ENCODE measurements around the gene JAKMIP2. TPM values are rescaled to one million over a fixed set of nuclear protein-coding genes. Genes with fewer than 3 reads are reported as not detected.

Gene JAKMIP2
- total RNA-seq, 1 experiment from 2014 or later, result 6.4 TPM

- Histone ChIP-seq H3K79me1 (ENCODE audit: insufficient read depth, low read depth, low read length, poor library complexity, severe bottlenecking) (no peaks in the 10 kb centered on the region), H2AK5ac (ENCODE audit: insufficient read length, low read length) (no peak overlapping the region), H4K91ac (ENCODE audit: insufficient read length, low read depth, low read length) (no peak overlapping the region), H2AFZ (ENCODE audit: low read length) (no peak overlapping the region), H3K9me3 (ENCODE audit: control insufficient read depth, low read depth, low read length) (no peaks in the 10 kb centered on the region), H2BK20ac (ENCODE audit: low read depth, low read length, poor library complexity, severe bottlenecking) (no peak overlapping the region), H2BK120ac (ENCODE audit: low read depth, low read length, poor library complexity, severe bottlenecking) (no peak overlapping the region), H4K8ac (replicated peaks; ENCODE audit: insufficient read length, low read depth, low read length) (no peak overlapping the region), H3K4me1 (ENCODE audit: insufficient read depth, low read length) (no peaks in the 10 kb centered on the region), H3K23ac (ENCODE audit: insufficient read length, low read depth, low read length) (no peak overlapping the region), H3T11ph (ENCODE audit: low read length) (no peak overlapping the region), H3K9ac (ENCODE audit: extremely low read depth, insufficient read length, low read length) (no peak overlapping the region), H3K79me2 (ENCODE audit: insufficient read depth, low read length) (no peaks in the 10 kb centered on the region), H3K18ac (ENCODE audit: insufficient read length, low read depth, low read length) (no peak overlapping the region), H3K14ac (ENCODE audit: insufficient read depth, low read length) (no peak overlapping the region), H4K5ac (ENCODE audit: insufficient read length, low read depth, low read length) (no peak overlapping the region), H2BK15ac (ENCODE audit: low read depth, low read length) (no peak overlapping the region), H2BK5ac (ENCODE audit: insufficient read length, low read length) (no peak overlapping the region), H3K23me2 (ENCODE audit: insufficient read length, low read depth, low read length, poor library complexity, severe bottlenecking) (no peaks in the 10 kb centered on the region), H3K4me2 (ENCODE audit: insufficient read depth, insufficient read length, low read length) (no peak overlapping the region), H3K27ac (ENCODE audit: insufficient read length, low read depth, low read length) (no peak overlapping the region), H3K56ac (ENCODE audit: insufficient read length, low read depth, low read length) (no peak overlapping the region), H3K4ac (ENCODE audit: low read depth, low read length) (no peak overlapping the region), H3K27me3 (ENCODE audit: insufficient read depth, low read length) (no peaks in the 10 kb centered on the region), H2BK12ac (ENCODE audit: insufficient read length, low read depth, low read length) (no peak overlapping the region), H4K20me1 (ENCODE audit: control insufficient read depth, insufficient read depth, insufficient read length) (no peaks in the 10 kb centered on the region)
- no peaks in the 10 kb centered on the region for H3K27me3 Mint-ChIP-seq (ENCODE audit: low read depth)
- H3K36me3 Mint-ChIP-seq (ENCODE audit: insufficient read depth in 1 of 3, low read depth in 3 of 3), result peaks cover 59 to 87% (median 63%) of the 10 kb centered on the region in 3 experiments
- TF ChIP-seq, protein P1, sequence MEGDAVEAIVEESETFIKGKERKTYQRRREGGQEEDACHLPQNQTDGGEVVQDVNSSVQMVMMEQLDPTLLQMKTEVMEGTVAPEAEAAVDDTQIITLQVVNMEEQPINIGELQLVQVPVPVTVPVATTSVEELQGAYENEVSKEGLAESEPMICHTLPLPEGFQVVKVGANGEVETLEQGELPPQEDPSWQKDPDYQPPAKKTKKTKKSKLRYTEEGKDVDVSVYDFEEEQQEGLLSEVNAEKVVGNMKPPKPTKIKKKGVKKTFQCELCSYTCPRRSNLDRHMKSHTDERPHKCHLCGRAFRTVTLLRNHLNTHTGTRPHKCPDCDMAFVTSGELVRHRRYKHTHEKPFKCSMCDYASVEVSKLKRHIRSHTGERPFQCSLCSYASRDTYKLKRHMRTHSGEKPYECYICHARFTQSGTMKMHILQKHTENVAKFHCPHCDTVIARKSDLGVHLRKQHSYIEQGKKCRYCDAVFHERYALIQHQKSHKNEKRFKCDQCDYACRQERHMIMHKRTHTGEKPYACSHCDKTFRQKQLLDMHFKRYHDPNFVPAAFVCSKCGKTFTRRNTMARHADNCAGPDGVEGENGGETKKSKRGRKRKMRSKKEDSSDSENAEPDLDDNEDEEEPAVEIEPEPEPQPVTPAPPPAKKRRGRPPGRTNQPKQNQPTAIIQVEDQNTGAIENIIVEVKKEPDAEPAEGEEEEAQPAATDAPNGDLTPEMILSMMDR (conservative IDR thresholded peaks at IDR 0.05), result no peak
- WGBS (ENCODE audit: extremely low coverage, insufficient read length, low lambda C conversion rate), result no CpG with 5 or more reads among the region's 15 CpGs
- H3K4me3 Mint-ChIP-seq, result no peak overlapping the region
- H3K9me3 Mint-ChIP-seq, result peaks cover 5 to 9% of the 10 kb centered on the region in 2 experiments; a peak in 3 of 5 replicates
- H3K27ac Mint-ChIP-seq, result peak overlapping the region in 2 of 3 experiments; percentile 4 to 39; a peak in 1 of 7 replicates
- no peak for DNase-seq
- H3K4me1 Mint-ChIP-seq, result peaks cover 17 to 24% of the 10 kb centered on the region in 2 experiments
These were observed 123.2 kb downstream of the JAKMIP2 start for GRCh38 chr5:147659166-147659929.
